HG03280 (cell line): ENCODE data around the gene PATE1.

Experiments
- ATAC-seq: cut with Tn5 transposase; IDR thresholded peaks from one replicate; pipeline ENCODE4 v1.9.1; 2021; ENCODE audit warnings: mild to moderate bottlenecking, moderate library complexity; ENCODE audit not compliant: unreplicated experiment

Gene PATE1

DNA sequence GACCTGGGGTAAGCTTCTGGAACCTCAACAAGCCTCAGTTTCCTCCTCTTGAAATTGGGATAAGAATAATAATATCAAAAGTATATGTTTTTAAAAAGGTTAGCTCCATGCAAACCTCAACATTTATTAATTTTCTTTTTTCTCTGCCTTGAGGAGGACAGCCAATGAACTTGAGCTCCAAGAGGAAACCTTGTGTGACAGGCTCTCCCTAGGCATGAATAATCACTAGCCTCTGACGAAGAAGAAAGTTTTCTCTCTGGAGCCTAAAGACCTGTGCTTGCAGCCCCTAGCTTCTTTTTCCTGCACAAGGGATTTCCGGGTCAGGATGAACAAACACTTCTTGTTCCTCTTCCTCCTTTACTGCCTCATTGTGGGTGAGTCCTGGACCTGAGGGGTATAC, 41.7 kb downstream of the PATE1 start, which contains the start of gene PATE3:
TSS of gene PATE3 (plus strand) at position 301 of the 400 bp plus-strand sequence. CDS start at position 326, 25 bp downstream.
- no peak for ATAC-seq

DNA sequence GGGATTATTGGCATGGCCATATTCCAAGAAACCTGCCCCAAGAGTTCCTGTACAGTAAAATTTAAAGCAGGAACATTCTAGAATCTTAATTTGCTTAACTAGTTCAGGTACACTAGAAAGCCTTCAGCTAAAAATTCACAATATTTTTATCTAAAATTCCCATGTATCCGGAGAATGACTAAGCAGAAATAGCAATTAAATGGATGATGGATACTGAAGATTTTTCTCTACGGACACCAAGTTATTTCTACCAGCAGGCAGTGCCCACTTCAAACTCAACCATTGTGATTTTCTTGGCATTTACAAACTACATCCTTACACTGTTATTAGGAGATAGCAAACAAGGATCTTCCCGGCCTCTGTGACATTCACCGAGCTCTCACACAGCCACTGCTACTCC, 44.7 kb downstream of the PATE1 start:
- ATAC-seq: no peak

DNA sequence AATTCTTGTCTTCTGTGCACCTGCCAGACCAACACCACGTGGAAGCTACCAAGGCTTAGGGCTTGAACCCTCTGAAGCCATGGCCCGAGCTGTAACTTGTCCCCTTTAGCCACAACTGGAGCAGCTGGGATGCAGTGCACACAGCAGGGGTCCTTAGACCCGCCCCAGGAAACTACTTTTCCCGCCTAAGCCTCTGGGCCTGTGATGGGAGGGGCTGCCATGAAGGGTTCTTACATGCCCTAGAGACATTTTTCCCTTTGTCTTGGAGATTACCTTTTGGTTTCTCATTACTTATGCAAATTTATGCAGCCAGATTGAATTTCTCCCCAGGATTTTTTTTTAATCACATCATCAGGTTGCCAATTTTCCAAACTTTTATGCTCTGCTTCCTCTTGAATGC, 51.6 kb downstream of the PATE1 start:
- ATAC-seq: no peak
